GM21529 (cell line): ENCODE results near the gene B4GALT1.

Experiments
- ATAC-seq: cut with Tn5 transposase; IDR thresholded peaks from one replicate; pipeline ENCODE4 v1.9.1; 2021; ENCODE audit not compliant: unreplicated experiment

B4GALT1 gene

DNA sequence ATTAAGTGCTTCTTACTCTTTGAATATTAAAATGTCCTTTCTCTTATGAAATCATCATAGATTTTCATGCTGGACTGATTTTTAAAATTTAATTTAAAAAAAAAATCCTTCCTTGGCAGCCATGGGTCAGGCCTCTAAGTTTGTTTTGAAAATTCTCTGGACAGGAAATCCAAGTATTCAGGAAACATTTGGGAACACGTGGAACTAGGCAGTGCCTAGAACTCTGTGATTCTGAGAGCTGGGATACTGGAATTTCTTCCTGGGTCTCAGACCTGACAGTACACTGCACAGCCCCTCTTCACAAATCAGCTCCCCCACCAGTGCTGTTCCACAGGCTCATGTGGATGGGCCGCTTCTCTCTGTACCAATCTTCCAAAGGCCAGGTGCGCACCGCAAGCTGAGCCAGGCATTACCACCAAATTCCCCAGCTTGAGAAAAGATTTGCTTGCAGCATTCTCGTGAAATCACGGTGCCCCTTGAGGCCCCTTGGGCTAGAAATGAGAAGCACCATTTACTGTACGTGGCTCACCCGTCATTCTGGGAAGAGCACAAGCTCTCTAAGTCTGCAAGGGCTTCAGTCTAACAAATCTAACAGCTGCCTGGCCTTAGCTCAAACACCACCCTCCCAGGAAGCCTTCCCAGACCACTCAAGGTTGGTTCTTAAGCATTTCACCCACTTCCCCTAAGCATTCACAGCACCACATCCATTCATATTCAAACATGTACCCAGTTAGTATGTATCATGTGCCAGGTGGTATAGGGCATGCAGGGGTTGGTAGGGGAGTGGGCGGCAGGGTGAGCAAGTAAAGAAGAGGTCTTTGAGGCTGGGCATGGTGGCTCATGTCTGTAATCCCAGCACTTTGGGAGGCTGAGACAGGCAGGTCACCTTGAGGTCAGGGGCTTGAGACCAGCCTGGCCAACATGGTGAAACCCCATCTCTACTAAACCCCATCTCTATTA is 26.5 kb downstream of the B4GALT1 start:
- peak; percentile 31 for ATAC-seq

DNA sequence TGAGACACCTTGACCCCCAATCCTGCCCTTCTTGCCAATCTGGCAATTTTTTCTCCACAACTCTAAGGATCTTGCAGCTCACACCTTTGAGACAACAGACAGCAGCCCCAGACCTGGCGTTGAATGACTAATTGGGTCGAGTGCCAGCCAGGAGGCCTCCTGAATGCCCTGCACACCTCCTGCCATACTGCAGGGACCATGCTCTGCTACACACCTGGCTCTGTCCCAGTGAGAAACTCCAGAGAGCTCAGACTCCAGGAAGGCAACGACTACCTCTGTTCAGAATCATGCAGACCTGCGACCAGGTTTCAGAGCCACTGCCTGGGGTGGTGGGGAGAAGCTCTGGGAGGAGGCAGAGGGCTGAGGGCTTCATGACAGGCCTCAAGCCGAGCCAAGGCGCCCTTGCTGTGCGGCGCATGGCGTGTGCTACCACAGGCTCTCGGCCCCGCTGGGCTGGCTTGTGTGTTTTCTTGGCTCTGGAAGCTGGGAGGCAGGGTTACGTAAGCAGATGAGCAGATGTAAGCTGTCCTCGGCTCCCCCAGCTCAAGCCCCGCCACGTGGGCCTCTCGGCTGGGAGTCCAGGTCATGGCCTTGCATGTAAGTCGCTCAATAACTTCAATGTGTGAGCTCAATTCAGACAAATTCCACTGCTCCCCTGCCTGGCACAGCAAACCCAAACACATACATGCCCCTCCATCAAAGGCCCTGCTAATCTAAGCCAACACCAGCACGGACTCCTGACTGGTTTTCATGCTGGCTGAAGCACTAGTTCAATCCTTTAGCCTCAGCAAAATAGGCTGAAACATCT is 27.5 kb downstream of the B4GALT1 start:
- no peak for ATAC-seq

DNA sequence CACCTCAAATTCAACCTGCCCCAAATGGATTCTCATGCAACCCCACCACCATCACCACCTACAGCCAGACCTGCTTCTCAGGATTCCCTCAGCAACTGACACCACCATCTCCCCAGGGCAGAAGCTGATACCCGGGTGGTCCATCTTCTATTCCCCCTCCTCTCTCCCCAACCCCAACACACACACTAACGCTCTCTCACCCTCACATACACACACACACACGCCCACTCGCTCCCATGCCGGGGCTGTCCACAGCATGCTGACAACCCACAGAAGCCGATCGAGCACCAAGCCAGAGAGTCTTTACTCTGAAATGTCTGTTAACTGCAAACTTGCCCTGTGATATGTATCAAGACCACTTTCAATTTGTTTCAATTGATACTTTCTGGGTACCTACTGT is 28.4 kb downstream of the B4GALT1 start:
- no peak for ATAC-seq

DNA sequence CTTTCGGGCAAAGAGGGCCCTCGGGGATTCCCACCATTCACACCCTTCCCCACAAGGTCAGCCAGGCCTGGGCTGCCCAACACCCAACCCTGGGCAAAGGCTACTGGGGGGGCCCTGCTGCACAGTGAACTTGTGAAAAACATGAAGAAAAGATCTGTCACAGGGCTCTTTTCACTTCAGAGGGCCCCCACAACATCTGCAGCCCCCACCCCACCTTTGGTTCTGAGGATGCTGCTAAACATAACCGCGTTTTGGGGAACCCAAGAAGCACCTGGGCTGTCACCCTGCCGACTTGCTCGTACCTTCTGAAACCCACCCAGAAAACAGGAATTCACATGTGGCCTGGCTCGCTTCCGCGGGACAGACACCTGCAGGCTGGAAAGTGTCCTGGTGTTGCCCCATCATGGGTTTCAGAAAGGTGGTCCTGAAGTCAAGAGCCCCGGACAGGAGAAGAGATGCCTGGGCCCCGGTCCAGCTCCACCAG is 29.3 kb downstream of the B4GALT1 start:
- peak; percentile 30 for ATAC-seq

DNA sequence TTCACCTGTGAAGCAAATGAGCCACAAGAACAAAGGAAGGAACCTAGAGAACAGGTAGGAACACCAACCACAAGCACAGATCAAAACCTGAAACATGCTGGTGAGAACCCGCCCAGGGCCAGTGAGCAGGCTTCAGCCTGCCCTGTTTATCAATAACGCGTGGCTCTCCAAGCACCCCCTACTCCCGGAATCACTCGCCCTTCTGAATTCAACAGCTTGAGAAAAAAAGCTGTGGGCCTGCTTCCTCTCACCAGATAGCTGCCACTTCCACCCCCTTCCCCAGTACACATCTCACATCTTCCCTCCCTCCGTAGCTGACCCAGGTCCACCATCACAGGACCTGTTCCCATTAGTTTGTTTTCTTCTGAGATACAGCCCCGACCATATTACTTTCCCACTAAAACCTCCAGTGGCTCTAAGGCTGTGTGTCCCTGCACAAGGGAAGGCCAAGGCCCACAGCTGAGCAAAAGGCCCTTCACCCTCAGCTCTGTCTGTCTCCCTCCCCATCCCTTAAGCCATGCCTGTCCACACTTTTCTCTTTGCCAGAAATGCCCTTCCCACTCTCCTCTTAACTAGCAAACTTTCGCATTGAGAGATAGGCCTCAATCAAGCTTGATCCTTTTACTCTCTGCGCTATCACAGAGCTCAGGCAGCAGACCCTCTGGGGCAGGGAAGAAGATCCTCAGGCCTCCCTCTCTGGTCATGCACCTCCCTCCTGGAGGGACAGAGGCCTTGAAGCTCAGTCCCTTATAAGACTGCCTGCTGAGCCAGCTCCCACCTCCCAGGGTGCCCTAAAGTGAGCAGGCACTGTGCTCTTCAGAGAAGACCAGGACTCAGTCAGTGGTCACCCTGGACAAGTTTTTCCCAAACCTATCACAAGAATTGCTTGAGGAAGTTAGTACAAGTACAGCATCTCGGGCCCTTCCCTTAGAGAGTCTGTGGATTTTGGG is 30.1 kb downstream of the B4GALT1 start:
- peak; percentile 30 for ATAC-seq

DNA sequence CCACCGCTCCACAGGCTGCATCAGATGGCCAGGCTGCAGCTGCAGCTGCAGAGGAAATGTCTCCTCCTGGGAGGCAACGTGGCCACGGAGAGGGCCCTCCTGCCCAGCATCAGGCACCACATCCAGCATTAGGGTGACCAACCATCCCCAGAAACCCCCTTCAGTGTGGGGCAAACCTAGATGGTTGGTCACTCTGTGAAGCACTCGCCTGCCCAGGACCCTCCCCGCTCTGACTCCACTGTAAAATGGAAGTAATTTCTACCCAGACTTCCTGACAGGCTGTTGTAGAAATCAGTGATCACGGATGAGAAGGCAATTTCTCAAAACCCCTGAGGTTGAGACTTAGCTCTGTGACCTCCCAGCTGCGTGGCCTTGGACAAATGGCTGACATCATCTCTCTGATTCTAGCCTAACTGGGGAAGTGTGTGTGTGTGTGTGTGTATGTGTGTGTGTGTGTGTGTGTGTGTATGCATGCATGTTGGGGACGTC is 31.6 kb downstream of the B4GALT1 start:
- ATAC-seq, result no peak

DNA sequence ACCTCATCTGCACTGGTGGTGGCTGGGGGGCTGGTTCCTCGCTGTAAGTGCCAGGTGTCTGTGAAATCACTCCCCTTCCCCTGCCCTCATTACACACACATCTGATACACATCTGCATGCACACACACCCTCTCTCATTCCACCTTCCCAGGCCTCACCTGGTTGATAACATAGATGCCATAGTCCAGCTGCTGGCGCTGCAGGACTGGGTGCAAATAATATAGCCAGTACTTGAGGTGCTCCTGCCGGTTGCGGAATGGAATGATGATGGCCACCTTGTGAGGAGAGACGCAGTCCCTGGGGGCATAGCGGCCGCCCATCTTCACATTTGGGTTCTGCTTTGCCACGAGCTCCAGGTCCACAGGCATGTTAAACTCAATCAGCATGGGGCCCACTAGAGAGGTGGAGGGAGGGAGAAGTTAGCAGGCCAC is 32.1 kb downstream of the B4GALT1 start:
- ATAC-seq, result no peak

DNA sequence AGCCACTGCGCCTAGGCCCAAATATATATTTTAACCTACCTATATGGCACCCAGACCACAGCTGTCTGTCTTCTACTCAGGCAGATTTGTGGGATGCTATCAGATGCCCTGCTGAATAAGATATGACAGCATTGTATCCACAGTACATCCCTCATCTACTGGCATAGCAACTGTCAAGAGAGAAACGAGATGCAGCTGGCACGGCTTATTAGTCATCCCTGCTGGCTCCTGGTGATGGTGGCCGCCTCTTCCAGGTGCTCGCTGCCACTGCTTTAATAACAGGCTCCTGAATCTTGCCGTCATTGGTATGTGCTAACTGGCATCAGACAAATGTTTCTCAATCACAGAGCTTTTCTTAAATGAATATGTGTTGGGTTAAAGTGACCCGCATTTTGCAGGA is 34.0 kb downstream of the B4GALT1 start:
- ATAC-seq, result no peak

DNA sequence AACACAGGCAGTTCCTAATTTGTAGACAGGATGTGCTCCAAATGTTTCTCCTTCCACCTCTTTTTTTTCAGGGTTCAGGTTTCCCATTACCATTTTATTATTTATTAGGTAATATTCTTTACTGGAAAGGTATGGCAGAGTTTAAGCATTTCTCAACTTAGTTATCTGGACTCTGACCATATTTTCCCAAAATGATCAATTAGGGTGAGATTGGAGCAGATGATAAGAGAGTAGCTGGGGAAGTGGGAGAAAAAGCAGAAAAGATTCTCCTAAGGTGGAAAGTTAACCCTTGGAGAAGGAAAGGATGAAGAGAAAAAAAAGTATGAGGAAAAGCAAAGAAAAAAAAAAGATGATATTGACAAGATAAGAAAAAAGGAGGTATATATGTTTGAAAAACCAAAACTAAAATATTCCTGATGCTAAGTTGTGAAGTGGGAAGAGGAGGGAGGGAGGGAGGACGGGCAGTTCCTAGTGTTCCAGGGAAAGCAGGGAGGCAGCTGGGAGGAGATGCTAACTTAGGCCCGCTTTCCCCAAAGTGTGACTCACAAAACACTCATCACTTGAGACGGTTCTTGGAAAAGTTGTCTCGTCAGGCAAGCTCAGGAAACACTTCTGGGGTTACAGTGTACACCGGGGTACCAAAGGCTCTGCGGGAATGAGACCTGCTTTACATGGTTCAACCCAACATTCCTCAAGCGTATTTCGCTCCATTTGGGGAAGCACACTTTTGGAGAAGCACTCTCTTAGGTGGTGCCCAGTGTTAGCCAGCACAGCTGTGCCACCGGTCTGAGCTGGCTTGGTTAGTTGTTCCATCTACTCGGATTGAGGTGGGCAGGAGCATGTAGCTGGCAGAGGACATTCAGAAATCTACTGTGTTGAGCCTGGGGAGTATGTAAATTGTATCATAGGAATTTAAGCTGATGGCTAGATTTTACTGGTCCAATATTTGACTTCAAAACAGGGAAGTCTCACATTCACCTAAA is 35.1 kb downstream of the B4GALT1 start:
- ATAC-seq, result no peak

DNA sequence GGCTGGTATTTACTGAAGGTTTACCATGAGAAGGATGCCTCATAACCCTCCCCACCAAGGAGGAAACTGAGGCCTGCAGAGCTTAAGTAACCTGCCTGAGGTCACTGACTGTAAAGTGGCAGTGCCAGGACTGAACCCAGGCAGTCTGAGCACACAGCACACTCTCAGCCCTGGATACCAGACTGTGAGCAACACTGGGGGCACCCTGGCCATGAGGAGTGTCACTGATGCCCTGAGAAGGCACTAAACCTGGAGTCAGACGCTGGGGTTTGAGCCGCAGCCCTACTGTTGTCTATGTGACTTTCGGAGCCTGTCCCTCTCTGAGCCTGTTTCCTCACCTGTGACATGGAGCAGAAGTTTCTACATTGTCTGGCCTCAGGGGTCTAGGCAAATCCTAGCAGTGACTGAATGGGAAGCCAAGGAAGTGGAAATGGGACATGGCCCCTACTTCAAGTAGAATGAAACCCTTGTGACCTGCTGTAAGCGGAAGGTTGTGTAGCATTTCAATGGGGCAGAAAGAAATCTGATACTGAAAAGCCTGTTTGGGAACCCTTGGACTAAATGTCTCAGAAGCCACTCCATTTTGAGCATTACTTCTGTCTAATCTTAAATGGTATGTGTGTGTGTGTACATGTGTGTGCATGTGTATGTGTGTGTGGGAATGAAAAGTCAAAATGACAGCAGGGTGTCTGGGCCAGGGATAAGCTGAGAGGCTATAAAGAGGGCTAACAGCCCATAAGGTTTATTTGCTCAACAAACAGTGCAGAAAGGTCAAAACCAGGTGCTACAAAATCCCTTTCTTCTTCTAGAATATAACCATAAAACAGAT is 36.0 kb downstream of the B4GALT1 start:
- no peak for ATAC-seq

DNA sequence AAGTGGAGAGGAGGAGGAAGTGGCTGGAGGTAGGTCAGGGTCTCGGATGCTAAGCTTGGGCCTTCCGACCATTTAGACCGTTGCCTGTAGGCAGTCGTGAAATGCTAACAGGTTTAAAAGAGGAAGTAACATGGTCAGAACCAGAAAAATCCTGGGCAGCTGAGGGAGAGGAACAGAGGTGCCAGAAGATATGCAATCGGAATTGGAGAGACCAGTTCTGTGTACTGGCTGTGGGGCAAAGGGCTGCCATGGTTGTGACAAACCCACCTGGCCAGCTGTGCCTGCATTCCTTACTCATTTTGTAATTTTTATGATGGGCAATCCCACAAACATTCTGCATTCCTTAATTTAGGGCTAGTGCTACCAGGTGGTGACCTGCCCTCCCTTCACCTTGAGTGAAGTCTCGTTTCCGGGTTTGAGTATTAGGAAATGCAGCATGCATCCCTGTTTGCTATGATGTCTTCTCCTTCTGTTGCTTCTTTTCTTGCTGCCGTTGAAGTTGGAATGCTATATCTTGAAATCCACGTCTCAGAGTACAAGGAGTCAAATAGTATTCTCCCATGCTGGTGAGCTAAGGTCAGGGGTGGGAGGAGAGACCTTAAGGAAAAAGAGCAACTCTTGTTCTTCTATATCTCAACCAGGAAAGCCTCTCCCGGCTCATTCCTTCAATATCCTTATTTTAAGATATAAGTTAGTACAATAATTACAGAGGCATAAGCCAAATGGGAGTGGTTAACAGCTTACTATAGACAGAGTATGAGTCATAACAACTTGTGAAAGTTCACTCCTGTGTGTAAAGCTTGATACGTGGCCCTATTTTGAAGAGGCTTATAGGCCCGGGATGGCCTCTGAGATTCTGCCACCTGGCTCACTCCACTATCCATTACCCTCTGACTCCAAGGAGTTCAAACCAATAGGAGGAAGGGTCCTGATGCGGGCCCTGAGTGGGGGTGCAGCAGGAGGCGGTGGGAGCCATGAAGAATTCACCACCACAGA is 37.0 kb downstream of the B4GALT1 start:
- ATAC-seq, result peak; percentile 70

DNA sequence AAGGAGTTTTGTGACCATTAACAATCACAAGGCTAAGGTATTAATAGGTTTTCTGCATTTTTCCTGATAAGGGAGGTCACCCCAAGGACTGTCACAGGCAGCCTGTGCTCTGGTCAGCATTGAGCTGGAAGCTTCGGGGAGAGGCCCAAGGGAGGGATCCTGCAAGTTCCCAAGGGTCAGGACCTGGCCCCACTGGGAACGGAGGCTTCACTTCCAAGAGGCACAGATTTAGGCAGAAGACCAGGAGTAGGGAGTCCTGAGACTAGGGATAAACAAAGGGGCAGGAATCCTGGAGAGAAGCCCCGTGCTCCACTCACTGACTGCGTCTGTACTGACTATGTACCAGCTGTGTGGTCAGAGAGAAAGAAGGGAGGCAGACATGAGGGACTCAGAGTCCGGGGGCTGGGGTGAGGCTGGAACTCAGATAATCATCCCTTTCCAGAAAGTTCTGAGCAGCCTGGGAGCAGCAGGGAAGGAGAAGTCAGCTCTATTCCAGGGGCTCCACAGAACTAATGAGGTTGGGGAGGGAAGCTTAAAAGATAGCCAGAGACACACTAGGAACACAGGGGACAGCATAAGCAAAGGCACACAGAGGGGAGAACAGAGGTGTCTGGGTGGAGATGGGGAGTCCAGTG is 37.8 kb downstream of the B4GALT1 start:
- no peak for ATAC-seq

DNA sequence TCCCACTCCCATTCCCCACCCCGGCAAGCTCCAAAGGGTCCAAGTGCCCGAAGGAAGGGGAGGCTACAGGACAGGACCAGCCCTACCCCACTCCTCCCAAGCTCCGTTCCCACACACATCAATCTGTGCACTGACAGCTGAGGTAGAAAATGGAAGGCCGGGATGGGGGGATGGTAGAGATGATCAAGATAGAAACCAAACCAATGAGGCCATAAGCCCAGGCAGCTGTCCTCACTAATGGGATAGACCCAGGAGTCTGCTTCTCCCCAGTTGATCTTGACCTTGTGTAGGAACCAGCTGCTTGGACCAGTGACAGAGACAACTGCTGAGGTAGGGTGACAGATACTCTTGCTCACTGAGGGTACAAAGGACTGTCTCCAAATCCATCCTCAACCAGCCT is 38.6 kb downstream of the B4GALT1 start:
- ATAC-seq, result no peak

DNA sequence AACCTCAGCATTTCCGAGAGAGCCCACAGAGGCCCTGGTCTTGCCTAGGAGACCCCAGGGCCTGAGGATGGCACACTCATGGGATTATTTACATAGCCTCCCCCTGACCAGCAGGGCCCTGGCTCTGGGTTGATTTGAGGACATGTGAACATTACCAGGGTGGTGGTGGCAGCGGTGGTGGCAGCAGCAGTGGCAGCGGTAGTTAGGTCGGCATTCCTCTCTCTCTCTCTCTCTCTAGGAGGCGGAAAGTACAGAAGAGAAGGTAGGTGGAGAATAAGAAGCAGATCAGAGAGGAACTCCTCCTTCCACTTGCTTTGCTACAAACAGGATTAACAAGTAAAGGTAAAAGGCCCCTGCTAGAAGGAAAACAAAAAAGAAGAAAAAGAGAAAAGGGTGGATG is 39.3 kb downstream of the B4GALT1 start:
- ATAC-seq, result no peak

DNA sequence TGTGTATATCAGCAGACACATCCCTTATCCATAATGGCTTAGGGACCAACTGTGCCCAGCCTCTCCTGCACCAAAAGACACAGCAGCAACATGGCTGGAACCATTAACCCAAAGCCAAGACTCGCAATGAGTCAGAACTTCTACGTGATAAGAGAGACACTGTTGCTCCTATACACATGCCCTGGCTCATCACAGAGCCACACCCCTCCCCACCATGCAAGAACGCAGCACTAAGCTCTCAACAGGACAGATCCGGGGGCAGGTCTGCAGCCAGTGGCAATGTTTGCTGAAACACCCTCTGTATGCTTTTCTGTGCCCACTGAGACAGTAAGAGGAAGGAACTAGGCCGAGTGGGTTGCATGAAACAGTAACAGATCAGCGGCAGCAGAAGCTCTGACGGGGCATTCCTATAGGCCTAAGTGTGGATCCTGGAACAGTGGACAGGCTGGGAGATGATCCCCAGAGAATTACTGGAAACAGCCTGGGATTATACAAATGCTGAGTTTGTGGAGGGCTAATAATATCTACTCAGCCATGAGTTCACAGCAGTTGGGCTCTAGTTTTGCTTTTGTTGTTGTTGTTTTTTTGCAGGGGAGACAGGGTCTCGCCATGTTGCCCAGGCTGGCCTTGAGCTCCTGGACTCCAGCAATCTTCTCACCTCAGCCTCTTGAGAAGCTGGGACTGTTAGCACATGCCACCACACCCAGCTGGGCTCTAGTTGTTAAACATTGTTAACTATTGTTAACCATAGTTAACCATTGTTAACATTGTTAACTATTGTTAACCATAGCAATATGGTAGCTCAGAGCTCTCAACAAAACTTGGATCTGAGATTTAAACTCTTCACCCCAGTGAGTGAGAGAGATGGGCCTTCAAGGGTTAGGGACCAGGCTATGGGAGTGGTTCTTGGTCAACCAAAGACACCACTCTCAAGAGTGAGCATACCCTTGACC is 41.0 kb downstream of the B4GALT1 start:
- ATAC-seq, result peak; percentile 34

DNA sequence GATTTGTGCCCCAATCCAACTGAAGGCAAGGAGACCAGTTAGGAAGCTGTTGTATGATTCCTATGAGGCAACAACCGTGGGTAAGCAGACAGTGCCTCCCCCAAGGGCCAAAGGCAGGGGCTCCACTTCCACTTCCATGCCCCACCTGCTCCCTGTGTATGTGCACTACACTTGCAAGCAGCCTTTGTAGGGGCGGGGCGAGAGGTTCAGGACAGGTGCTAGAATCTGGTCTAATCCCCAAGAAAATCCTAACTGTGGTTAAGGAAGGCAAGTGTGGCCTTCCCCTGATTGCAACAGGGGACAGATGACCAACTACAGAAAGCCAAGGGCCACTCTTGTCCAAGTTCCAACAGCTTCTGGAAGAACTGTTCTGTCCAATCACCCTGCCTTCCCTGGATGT is 41.7 kb downstream of the B4GALT1 start:
- no peak for ATAC-seq
